IgD-negative memory B cell (primary cell): ENCODE results near the gene ABCA13. TPM values are rescaled to one million over a fixed set of nuclear protein-coding genes. Genes with fewer than 3 reads are reported as not detected.
"Not testable (repeated sequence)": the region's sequence is repeated elsewhere in the genome, so short reads cannot be mapped to it uniquely, and the experiment has no call there.

Experiments
- H3K27ac Mint-ChIP-seq, 3 donors: one replicate each; pipeline ENCODE4 v1.8.0; 2020 to 2022; ENCODE audit warnings: mild to moderate bottlenecking in 3 of 3, mixed read lengths in 3 of 3, moderate library complexity in 1 of 3
- H3K27me3 Mint-ChIP-seq: one replicate; pipeline ENCODE4 v1.8.0; 2021; ENCODE audit warnings: mixed read lengths
- H3K36me3 Mint-ChIP-seq: one replicate; pipeline ENCODE4 v1.8.0; 2020; ENCODE audit warnings: mild to moderate bottlenecking, mixed read lengths
- H3K4me1 Mint-ChIP-seq, 3 donors: one replicate each; pipeline ENCODE4 v1.8.0; 2020 to 2022; ENCODE audit warnings: mixed read lengths in 3 of 3, mild to moderate bottlenecking in 1 of 3
- H3K4me3 Mint-ChIP-seq, 4 donors: one replicate each; pipeline ENCODE4 v1.8.0; 2020 to 2022; ENCODE audit warnings: mild to moderate bottlenecking in 4 of 4, mixed read lengths in 4 of 4, moderate library complexity in 3 of 4
- H3K9me3 Mint-ChIP-seq, 3 donors: one replicate each; pipeline ENCODE4 v1.8.0; 2020 to 2021; ENCODE audit warnings: mixed read lengths in 3 of 3, mild to moderate bottlenecking in 1 of 3
- polyA plus RNA-seq: library from polyadenylated mRNA; unstranded; fragments of 300-500 nt; fragmentation: Illumina TruSeq; gene quantifications from one replicate; pipeline ENCODE4 v1.2.3, GENCODE V29; 2021

ABCA13 gene
- polyA plus RNA-seq, 1 donor from 2014 or later = not detected

DNA sequence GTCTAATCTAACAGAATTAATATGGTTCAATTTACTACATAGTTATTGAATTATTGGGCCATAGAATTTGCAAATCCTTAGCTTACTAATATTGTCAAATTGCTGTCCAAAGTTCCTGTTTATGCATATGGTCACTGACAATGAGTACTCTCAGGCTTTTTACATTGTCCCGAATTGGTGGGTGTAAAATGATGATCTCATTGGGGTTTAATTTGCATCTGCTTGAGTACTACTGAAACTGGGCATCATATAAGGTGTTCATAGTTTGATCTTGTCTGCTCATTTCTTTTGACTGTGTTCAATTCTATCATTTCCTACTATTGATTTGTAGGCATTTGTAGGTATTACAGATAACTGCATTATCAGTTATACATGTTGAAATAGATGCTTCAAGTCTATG is 12.7 kb downstream of the ABCA13 start:
- no peaks in the 10 kb centered on the region for H3K4me1 Mint-ChIP-seq
- H3K36me3 Mint-ChIP-seq = no peaks in the 10 kb centered on the region
- H3K4me3 Mint-ChIP-seq = no peak overlapping the region
- no peak overlapping the region for H3K27ac Mint-ChIP-seq
- peaks cover 3 to 7% (median 4%) of the 10 kb centered on the region in 3 donors for H3K9me3 Mint-ChIP-seq
- H3K27me3 Mint-ChIP-seq = peaks cover 6% of the 10 kb centered on the region

- Mint-ChIP-seq H3K27ac (no peak overlapping the region), H3K9me3 (peaks cover 3 to 7% (median 4%) of the 10 kb centered on the region in 3 donors), H3K27me3 (peaks cover 6% of the 10 kb centered on the region), H3K4me1 (no peaks in the 10 kb centered on the region), H3K4me3 (no peak overlapping the region), H3K36me3 (no peaks in the 10 kb centered on the region)
These were observed 17.7 kb downstream of the ABCA13 start for GRCh38 chr7:48188776-48189520.

DNA sequence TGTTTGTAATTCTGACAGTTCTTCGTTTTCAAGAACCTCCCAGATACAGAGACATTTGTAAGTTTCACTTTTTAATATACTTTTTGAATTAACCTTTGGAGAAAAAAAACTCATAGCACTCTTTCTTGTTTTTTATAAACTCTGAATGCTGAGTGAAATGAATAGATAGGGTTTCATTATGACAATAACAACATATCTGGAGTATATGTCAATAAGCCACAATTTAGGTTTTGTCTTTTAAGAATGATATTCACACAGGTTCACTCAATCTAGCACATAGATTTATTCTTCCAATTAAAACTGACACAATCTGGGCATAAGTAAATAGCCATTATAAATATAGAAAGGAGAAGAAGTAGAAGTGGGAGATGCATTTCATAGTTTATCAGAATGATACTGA is 21.7 kb downstream of the ABCA13 start:
- Mint-ChIP-seq H3K27me3 (peaks cover 4% of the 10 kb centered on the region), H3K4me3 (no peak overlapping the region), H3K27ac (no peak overlapping the region), H3K9me3 (peaks cover 0 to 4% (median 0%) of the 10 kb centered on the region in 3 donors), H3K4me1 (no peaks in the 10 kb centered on the region), H3K36me3 (no peaks in the 10 kb centered on the region)

DNA sequence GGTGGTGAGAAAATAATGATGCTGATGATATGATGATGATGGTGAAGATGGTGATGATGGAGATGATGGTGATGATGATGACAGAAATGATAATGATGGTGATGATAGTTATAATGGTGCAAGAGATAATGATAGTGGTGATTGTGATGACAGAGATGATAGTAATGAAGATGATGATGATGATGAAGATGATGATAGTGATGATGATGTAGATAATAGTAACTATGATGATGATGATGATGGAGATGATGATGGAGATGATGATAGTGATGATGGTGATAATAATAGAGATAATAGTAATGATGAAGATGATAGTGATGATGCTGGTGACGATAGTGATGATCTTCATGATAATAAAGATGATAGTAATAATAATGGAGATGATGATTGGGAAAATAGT is 22.2 kb downstream of the ABCA13 start:
- Mint-ChIP-seq H3K27ac (no peak overlapping the region), H3K9me3 (no peaks in the 10 kb centered on the region), H3K4me3 (no peak overlapping the region), H3K27me3 (peaks cover 4% of the 10 kb centered on the region), H3K36me3 (no peaks in the 10 kb centered on the region), H3K4me1 (no peaks in the 10 kb centered on the region)

DNA sequence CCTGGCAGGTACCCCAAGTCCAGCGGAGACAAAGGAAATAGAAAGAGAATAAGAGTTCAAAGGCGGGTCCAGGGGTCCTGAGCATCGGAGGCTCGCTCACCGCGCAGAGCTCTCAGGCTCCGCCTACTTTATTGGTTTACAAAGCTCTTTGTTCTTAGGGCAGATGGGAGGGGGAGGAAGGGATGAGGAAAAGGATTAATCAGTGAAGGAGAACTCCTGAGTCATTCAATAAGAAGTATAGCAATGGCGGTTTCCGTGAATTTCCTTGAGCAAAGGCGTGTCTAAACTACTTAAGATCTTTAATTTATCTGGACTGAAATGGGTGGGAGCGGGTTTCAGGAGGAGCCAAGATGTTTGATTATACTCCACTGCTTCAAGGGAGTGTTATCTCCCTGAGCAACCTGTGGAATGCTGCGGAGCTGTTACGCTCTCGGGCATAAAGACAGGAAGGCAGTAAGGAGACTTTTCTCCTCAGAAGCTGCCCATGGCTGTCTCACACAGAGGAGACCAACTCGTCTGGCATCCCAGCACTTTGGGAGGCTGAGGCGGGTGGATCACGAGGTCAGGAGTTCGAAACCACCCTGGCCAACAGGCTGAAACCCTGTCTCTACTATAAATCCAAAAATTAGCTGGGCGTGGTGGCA is 29.8 kb downstream of the ABCA13 start:
- H3K4me1 Mint-ChIP-seq, H3K9me3 Mint-ChIP-seq, H3K27me3 Mint-ChIP-seq, H3K4me3 Mint-ChIP-seq, H3K27ac Mint-ChIP-seq, H3K36me3 Mint-ChIP-seq: not testable (repeated sequence)

DNA sequence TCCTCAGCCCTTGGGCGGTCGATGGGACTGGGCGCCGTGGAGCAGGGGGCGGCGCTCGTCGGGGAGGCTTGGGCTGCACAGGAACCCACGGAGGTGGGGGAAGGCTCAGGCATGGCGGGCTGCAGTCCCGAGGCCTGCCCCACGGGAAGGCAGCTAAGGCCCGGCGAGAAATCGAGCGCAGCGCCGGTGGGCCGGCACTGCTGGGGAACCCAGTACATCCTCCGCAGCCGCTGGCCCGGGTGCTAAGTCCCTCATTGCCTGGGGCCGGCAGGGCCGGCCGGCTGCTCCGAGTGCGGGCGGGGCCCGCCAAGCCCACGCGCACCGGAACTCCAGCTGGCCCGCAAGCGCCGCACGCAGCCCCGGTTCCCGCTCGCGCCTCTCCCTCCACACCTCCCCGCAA is 31.7 kb downstream of the ABCA13 start:
- H3K36me3 Mint-ChIP-seq, H3K27ac Mint-ChIP-seq, H3K4me1 Mint-ChIP-seq, H3K4me3 Mint-ChIP-seq, H3K9me3 Mint-ChIP-seq, H3K27me3 Mint-ChIP-seq: not testable (repeated sequence)

DNA sequence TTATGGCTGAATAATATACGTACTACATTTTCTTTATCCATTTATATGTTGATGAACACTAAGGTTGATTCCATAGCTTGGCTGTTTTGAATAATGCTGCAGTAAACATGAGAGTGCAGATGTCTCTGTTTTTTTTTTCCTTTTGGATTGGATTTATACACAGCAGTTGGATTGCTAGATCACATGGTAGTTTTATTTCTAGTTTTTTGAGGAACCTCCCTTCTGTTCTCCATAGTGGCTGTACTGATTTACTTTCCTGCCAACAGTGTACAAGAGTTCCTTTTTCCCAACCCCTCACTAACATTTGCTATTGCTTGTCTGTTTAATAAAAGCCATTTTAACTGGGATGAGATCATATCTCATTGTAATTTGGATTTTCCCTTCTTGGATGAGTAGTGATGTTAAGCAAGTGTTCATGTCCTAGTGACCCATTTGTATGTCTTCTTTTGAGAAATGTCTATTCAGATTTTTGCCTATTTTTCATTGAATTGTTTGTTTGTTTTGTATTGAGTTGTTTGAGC is 36.0 kb downstream of the ABCA13 start:
- Mint-ChIP-seq H3K27me3 (no peaks in the 10 kb centered on the region), H3K36me3 (no peaks in the 10 kb centered on the region), H3K4me3 (no peak overlapping the region), H3K4me1 (no peaks in the 10 kb centered on the region), H3K9me3 (peaks cover 0 to 3% (median 0%) of the 10 kb centered on the region in 3 donors), H3K27ac (no peak overlapping the region)

DNA sequence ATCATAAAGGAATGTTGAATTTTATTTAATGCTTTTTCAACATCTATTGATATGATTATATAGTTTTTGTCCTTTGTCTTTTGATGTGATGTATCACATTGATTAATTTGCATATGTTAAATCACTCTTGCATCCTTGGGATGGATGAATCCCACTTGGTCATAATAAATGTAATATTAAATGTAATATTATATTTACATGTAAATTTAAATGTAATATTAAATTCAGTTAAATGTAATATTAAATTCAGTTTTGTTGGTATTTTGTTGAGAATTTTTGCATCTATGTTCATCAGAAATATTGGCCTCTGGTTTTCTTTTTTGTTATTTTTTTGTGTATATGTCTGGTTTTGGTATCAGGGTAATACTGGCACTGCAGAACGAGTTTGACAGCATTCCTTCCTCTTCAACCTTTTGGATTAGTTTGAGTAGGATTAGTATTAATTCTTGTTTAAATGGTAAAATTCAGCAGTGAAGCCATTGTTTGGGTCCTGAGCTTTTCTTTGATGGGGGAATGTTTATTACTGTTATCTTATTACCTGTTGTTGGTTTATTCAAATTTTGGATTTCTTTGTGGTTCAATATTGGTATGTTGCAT is 37.8 kb downstream of the ABCA13 start:
- Mint-ChIP-seq H3K27ac (no peak overlapping the region), H3K4me3 (no peak overlapping the region), H3K4me1 (no peaks in the 10 kb centered on the region), H3K27me3 (no peaks in the 10 kb centered on the region), H3K36me3 (no peaks in the 10 kb centered on the region), H3K9me3 (no peaks in the 10 kb centered on the region)

- Mint-ChIP-seq H3K27me3 (no peaks in the 10 kb centered on the region), H3K4me1 (no peaks in the 10 kb centered on the region), H3K36me3 (no peaks in the 10 kb centered on the region), H3K27ac (no peak overlapping the region), H3K9me3 (peaks cover 2 to 10% (median 7%) of the 10 kb centered on the region in 3 donors), H3K4me3 (no peak overlapping the region)
These were observed 42.0 kb downstream of the ABCA13 start for GRCh38 chr7:48213226-48213625.

GRCh38 chr7:48217266-48217665 is 46.0 kb downstream of the ABCA13 start:
- H3K4me3 Mint-ChIP-seq = no peak overlapping the region
- no peak overlapping the region for H3K27ac Mint-ChIP-seq
- H3K9me3 Mint-ChIP-seq = peaks cover 2 to 10% (median 8%) of the 10 kb centered on the region in 3 donors
- H3K27me3 Mint-ChIP-seq = no peaks in the 10 kb centered on the region
- H3K4me1 Mint-ChIP-seq = no peaks in the 10 kb centered on the region
- H3K36me3 Mint-ChIP-seq = no peaks in the 10 kb centered on the region

DNA sequence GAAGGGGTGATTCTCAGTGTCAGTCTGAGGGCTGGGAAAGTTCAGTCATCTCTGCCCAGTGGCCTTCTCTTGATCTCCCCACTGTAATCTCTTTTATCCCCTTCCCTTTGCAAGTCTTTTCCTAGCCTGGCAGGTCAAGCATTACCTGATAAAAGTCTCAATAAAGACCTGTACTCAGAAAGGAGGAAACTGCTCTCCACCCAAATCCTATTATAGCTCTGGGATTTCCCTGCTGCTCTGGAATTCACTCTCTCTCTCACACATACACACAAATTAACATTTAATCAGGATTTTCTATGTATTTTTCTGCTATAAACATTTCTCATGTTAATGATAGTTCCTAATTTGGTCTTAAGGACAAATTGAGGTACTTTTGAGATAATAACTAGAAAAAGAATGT is 46.5 kb downstream of the ABCA13 start:
- H3K27ac Mint-ChIP-seq = no peak overlapping the region
- peaks cover 2% of the 10 kb centered on the region for H3K27me3 Mint-ChIP-seq
- no peak overlapping the region for H3K4me3 Mint-ChIP-seq
- H3K4me1 Mint-ChIP-seq = no peaks in the 10 kb centered on the region
- peaks cover 2 to 10% (median 8%) of the 10 kb centered on the region in 3 donors for H3K9me3 Mint-ChIP-seq
- H3K36me3 Mint-ChIP-seq = no peaks in the 10 kb centered on the region

DNA sequence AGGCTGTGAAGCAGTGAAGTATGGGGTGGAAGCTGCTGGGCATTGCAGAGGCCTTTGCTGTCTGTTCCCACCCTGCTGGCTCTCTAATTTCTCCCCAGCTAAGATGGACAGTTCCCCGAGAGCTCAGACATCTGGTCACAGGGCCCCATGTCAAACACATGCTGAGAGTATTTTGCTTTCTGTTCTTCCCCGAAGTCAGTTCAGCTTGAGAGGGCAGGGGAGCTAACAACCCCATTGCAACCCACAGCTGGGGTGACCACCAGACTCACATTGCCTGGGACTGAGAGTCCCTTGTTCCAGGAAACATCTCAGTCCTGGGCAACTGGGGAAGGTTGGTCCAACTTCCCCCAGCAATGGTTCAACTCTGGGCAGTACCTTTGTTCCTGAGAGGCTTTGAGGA is 52.8 kb downstream of the ABCA13 start:
- Mint-ChIP-seq H3K36me3 (no peaks in the 10 kb centered on the region), H3K4me1 (no peaks in the 10 kb centered on the region), H3K27me3 (peaks cover 2% of the 10 kb centered on the region), H3K4me3 (no peak overlapping the region), H3K9me3 (peaks cover 0 to 3% (median 2%) of the 10 kb centered on the region in 3 donors), H3K27ac (no peak overlapping the region)

DNA sequence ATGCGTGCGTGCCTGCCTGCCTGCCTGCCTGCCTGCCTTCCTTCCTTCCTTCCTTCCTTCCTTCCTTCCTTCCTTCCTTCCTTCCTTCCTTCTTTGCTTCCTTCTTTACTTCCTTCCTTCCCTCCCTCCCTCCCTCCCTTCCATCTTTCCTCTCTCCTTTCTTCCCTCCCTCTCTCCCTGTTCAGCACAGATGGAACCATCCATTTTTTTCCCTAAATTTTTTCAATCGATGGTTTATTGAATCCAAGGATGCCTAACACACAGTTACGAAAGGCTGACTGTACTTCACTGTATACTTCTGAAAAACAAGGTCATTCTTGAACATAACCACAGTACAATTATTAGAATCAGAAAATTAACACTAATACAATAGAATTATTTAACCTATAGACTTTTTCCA is 53.8 kb downstream of the ABCA13 start:
- Mint-ChIP-seq H3K4me3 (no peak overlapping the region), H3K27ac (no peak overlapping the region), H3K27me3 (peaks cover 2% of the 10 kb centered on the region), H3K9me3 (peaks cover 0 to 3% (median 0%) of the 10 kb centered on the region in 3 donors), H3K4me1 (no peaks in the 10 kb centered on the region), H3K36me3 (no peaks in the 10 kb centered on the region)

GRCh38 chr7:48237354-48237753 is 66.1 kb downstream of the ABCA13 start:
- Mint-ChIP-seq H3K4me1 (peaks cover 0 to 2% (median 0%) of the 10 kb centered on the region in 3 donors), H3K36me3 (peaks cover 3% of the 10 kb centered on the region), H3K27me3 (peaks cover 6% of the 10 kb centered on the region), H3K4me3 (no peak overlapping the region), H3K27ac (no peak overlapping the region), H3K9me3 (peaks cover 2 to 5% (median 5%) of the 10 kb centered on the region in 3 donors)

- H3K9me3 Mint-ChIP-seq = peaks cover 0 to 3% (median 0%) of the 10 kb centered on the region in 3 donors
- no peak overlapping the region for H3K27ac Mint-ChIP-seq
These were observed 71.6 kb downstream of the ABCA13 start for GRCh38 chr7:48242846-48243245.

More at GRCh38 chr7:48242846-48243245, 71.6 kb downstream of the ABCA13 start:
- Mint-ChIP-seq H3K4me3 (no peak overlapping the region), H3K27me3 (peaks cover 8% of the 10 kb centered on the region), H3K36me3 (no peaks in the 10 kb centered on the region), H3K4me1 (no peaks in the 10 kb centered on the region)
